GM23338 (cell line): Measurements from ENCODE around the gene CORO1C. TPM values are rescaled to one million over a fixed set of nuclear protein-coding genes. Genes with fewer than 3 reads are reported as not detected.
A peak's percentile ranks its signal among the peaks of the same experiment; 100 is the strongest.

Experiments used
- ATAC-seq: fragments of 200-7000 bp; cut with Tn5 transposase; 3 replicates; pipeline ENCODE4 v1.9.1; 2020
- DNase-seq: peaks from one replicate; pipeline ENCODE4 v3.0.0-alpha.2; 2015; ENCODE audit warnings: low spot score
- H2AFZ ChIP-seq: fragments of 200-600 bp; sonication (generic); 2 replicates; pipeline ENCODE4 v1.8.0; 2016; ENCODE audit warnings: antibody characterized with exemption, mild to moderate bottlenecking, moderate library complexity
- H3F3A ChIP-seq: fragments of 200-600 bp; sonication (generic); replicated peaks from 2 replicates; pipeline ENCODE4 v1.8.0; 2017; ENCODE audit warnings: antibody characterized with exemption, mixed run types, low read depth
- H3K27ac ChIP-seq: fragments of 200-600 bp; sonication (generic); 2 replicates; pipeline ENCODE4 v1.6.1; 2016; ENCODE audit warnings: low read depth
- H3K27me3 ChIP-seq: fragments of 200-600 bp; sonication (generic); 2 replicates; pipeline ENCODE4 v1.8.0; 2016; ENCODE audit warnings: mild to moderate bottlenecking, mixed run types, moderate library complexity; ENCODE audit not compliant: insufficient read depth
- H3K36me3 ChIP-seq: fragments of 200-600 bp; sonication (generic); 2 replicates; pipeline ENCODE4 v1.8.0; 2016; ENCODE audit warnings: mild to moderate bottlenecking; ENCODE audit not compliant: insufficient read depth
- H3K4me1 ChIP-seq: fragments of 200-600 bp; sonication (generic); 2 replicates; pipeline ENCODE4 v1.8.0; 2016; ENCODE audit warnings: mild to moderate bottlenecking, moderate library complexity; ENCODE audit not compliant: insufficient read depth
- H3K4me2 ChIP-seq: fragments of 200-600 bp; sonication (generic); 2 replicates; pipeline ENCODE4 v1.7.1; 2017; ENCODE audit warnings: mixed run types
- H3K4me3 ChIP-seq: fragments of 200-600 bp; sonication (generic); 2 replicates; pipeline ENCODE4 v1.6.1; 2016; ENCODE audit warnings: mixed run types
- H3K79me2 ChIP-seq: fragments of 200-600 bp; sonication (generic); replicated peaks from 2 replicates; pipeline ENCODE4 v1.8.0; 2017; ENCODE audit warnings: mild to moderate bottlenecking; ENCODE audit not compliant: insufficient read depth
- H3K9me2 ChIP-seq: fragments of 200-600 bp; sonication (generic); 2 replicates; pipeline ENCODE4 v1.8.0; 2017; ENCODE audit not compliant: insufficient read depth
- H4K20me1 ChIP-seq: fragments of 200-600 bp; sonication (generic); replicated peaks from 2 replicates; pipeline ENCODE4 v1.8.0; 2017; ENCODE audit warnings: mild to moderate bottlenecking; ENCODE audit not compliant: insufficient read depth
- H3K27ac Mint-ChIP-seq: 2 replicates; pipeline ENCODE4 v1.8.0; 2020; ENCODE audit warnings: inconsistent platforms, mild to moderate bottlenecking, moderate library complexity, mixed read lengths
- H3K27me3 Mint-ChIP-seq: 3 replicates; pipeline ENCODE4 v1.8.0; 2022; ENCODE audit warnings: low read depth, mild to moderate bottlenecking, moderate library complexity, mixed read lengths, inconsistent platforms; ENCODE audit not compliant: insufficient read depth, poor library complexity
- H3K36me3 Mint-ChIP-seq: 3 replicates; pipeline ENCODE4 v1.8.0; 2021; ENCODE audit warnings: low read depth, mild to moderate bottlenecking, inconsistent platforms, moderate library complexity, mixed read lengths
- H3K4me1 Mint-ChIP-seq: 3 replicates; pipeline ENCODE4 v1.8.0; 2020; ENCODE audit warnings: mild to moderate bottlenecking, inconsistent platforms, mixed read lengths
- H3K4me3 Mint-ChIP-seq: 3 replicates; pipeline ENCODE4 v1.8.0; 2021; ENCODE audit warnings: moderate library complexity, mild to moderate bottlenecking, inconsistent platforms, mixed read lengths
- H3K9me3 Mint-ChIP-seq: 3 replicates; pipeline ENCODE4 v1.8.0; 2020; ENCODE audit warnings: moderate library complexity, mild to moderate bottlenecking, inconsistent platforms, mixed read lengths
- CREB1 ChIP-seq: fragments of 250-450 bp; sonication (Bioruptor Pico); IDR thresholded peaks from 2 replicates; pipeline ENCODE4 v1.5.0; 2020; ENCODE audit warnings: low read depth, mild to moderate bottlenecking, moderate library complexity
- CTCF ChIP-seq, 2 experiments: fragments of 200-600 bp in 1 of 2; sonication (generic) in 1 of 2; conservative IDR thresholded peaks; 2 replicates each; pipeline versions ENCODE4 v1.5.1 to v1.6.1; 2016 to 2017; ENCODE audit warnings: antibody characterized with exemption in 2 of 2, low read depth in 2 of 2, mild to moderate bottlenecking in 2 of 2, moderate library complexity in 1 of 2
- EZH2 ChIP-seq: fragments of 200-600 bp; sonication (generic); IDR thresholded peaks from one replicate; pipeline ENCODE4 v1.8.0; 2017; ENCODE audit warnings: antibody characterized with exemption, mild to moderate bottlenecking, low read depth; ENCODE audit not compliant: unreplicated experiment
- EZH2phosphoT487 ChIP-seq: fragments of 200-600 bp; sonication (generic); IDR thresholded peaks from one replicate; pipeline ENCODE4 v1.8.1; 2018; ENCODE audit warnings: antibody characterized with exemption; ENCODE audit not compliant: unreplicated experiment
- JUNB ChIP-seq: IDR thresholded peaks from one replicate; pipeline ENCODE4 v1.6.1; 2016; ENCODE audit warnings: antibody characterized with exemption; ENCODE audit not compliant: unreplicated experiment
- NANOG ChIP-seq: IDR thresholded peaks from 2 replicates; pipeline ENCODE4 v1.6.1; 2016; ENCODE audit warnings: antibody characterized with exemption, borderline replicate concordance
- POLR2AphosphoS5 ChIP-seq: IDR thresholded peaks from 2 replicates; pipeline ENCODE4 v1.6.1; 2016; ENCODE audit warnings: antibody characterized with exemption, low read depth
- STAT1 ChIP-seq: IDR thresholded peaks from one replicate; pipeline ENCODE4 v1.6.1; 2016; ENCODE audit warnings: antibody characterized with exemption; ENCODE audit not compliant: unreplicated experiment
- ZNF114 ChIP-seq: fragments of 250-450 bp; sonication (Bioruptor Pico); IDR thresholded peaks from 2 replicates; pipeline ENCODE4 v1.5.0; 2020; ENCODE audit warnings: mild to moderate bottlenecking, moderate library complexity
- ZNF331 ChIP-seq: fragments of 250-450 bp; sonication (Bioruptor Pico); IDR thresholded peaks from 2 replicates; pipeline ENCODE4 v1.5.0; 2020; ENCODE audit warnings: low read depth, mild to moderate bottlenecking, moderate library complexity
- ZNF462 ChIP-seq: fragments of 250-450 bp; sonication (Bioruptor Pico); IDR thresholded peaks from 2 replicates; pipeline ENCODE4 v1.5.0; 2020; ENCODE audit warnings: mild to moderate bottlenecking, moderate library complexity
- polyA plus RNA-seq: library from polyadenylated mRNA; unstranded; fragments of >200 nt; fragmentation: Nextera tagmentation; extraction: Ambion mirVana; gene quantifications from 2 replicates; pipeline ENCODE4 v1.2.1, GENCODE V29; 2016
- total RNA-seq: library from RNA; depleted of rRNA; stranded (reverse); fragments of >200 nt; shearing (Covaris generic); gene quantifications from 2 replicates; pipeline ENCODE4 v1.2.3, GENCODE V29; 2014
- TF ChIP-seq, protein P1 (sequence below): IDR thresholded peaks from one replicate; pipeline ENCODE4 v1.6.1; 2018; ENCODE audit warnings: antibody characterized with exemption; ENCODE audit not compliant: unreplicated experiment
- TF ChIP-seq, protein P2 (sequence below): IDR thresholded peaks from 2 replicates; pipeline ENCODE4 v1.6.1; 2016; ENCODE audit warnings: antibody characterized with exemption

Gene CORO1C
- total and polyA plus RNA-seq, 2 experiments from 2014 or later = 59.2 to 89.5 TPM

- H3K4me1 ChIP-seq = no peaks in the 10 kb centered on the region; the same call in 1 of the 2 replicates
- no peaks in the 10 kb centered on the region for H3K9me3 Mint-ChIP-seq
- no peak overlapping the region for H3K4me3 ChIP-seq
- no peak for TF ChIP-seq EZH2
- TF ChIP-seq ZNF114 (CRISPR knock-in tag) = no peak
- no peak for TF ChIP-seq JUNB
- no peak for TF ChIP-seq EZH2phosphoT487
- no peak for TF ChIP-seq STAT1
- TF ChIP-seq CTCF (conservative IDR thresholded peaks at IDR 0.05; ENCODE audit: low read depth in 2 of 2) = no peak
- TF ChIP-seq NANOG = no peak
- TF ChIP-seq CREB1 (CRISPR knock-in tag) = no peak
- TF ChIP-seq POLR2AphosphoS5 = no peak
- no peak for TF ChIP-seq ZNF462 (CRISPR knock-in tag)
- TF ChIP-seq, protein P1, sequence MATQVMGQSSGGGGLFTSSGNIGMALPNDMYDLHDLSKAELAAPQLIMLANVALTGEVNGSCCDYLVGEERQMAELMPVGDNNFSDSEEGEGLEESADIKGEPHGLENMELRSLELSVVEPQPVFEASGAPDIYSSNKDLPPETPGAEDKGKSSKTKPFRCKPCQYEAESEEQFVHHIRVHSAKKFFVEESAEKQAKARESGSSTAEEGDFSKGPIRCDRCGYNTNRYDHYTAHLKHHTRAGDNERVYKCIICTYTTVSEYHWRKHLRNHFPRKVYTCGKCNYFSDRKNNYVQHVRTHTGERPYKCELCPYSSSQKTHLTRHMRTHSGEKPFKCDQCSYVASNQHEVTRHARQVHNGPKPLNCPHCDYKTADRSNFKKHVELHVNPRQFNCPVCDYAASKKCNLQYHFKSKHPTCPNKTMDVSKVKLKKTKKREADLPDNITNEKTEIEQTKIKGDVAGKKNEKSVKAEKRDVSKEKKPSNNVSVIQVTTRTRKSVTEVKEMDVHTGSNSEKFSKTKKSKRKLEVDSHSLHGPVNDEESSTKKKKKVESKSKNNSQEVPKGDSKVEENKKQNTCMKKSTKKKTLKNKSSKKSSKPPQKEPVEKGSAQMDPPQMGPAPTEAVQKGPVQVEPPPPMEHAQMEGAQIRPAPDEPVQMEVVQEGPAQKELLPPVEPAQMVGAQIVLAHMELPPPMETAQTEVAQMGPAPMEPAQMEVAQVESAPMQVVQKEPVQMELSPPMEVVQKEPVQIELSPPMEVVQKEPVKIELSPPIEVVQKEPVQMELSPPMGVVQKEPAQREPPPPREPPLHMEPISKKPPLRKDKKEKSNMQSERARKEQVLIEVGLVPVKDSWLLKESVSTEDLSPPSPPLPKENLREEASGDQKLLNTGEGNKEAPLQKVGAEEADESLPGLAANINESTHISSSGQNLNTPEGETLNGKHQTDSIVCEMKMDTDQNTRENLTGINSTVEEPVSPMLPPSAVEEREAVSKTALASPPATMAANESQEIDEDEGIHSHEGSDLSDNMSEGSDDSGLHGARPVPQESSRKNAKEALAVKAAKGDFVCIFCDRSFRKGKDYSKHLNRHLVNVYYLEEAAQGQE = no peak
- TF ChIP-seq ZNF331 (CRISPR knock-in tag) = no peak
- TF ChIP-seq, protein P2, sequence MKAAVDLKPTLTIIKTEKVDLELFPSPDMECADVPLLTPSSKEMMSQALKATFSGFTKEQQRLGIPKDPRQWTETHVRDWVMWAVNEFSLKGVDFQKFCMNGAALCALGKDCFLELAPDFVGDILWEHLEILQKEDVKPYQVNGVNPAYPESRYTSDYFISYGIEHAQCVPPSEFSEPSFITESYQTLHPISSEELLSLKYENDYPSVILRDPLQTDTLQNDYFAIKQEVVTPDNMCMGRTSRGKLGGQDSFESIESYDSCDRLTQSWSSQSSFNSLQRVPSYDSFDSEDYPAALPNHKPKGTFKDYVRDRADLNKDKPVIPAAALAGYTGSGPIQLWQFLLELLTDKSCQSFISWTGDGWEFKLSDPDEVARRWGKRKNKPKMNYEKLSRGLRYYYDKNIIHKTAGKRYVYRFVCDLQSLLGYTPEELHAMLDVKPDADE = no peak
- no peak overlapping the region for H3K4me2 ChIP-seq
- peaks cover 31% of the 10 kb centered on the region for H3K4me1 Mint-ChIP-seq
- no peak overlapping the region for H2AFZ ChIP-seq
- no peak for ATAC-seq
- H3K36me3 Mint-ChIP-seq = peaks cover 3% of the 10 kb centered on the region; the same call in 1 of the 3 replicates
- peaks cover 8% of the 10 kb centered on the region; the same call in 1 of the 2 replicates for H3K79me2 ChIP-seq
- H4K20me1 ChIP-seq = peaks cover 6% of the 10 kb centered on the region
- peak overlapping the region; percentile 25; the same call in 1 of the 2 replicates for H3K27ac Mint-ChIP-seq
- H3K36me3 ChIP-seq = no peaks in the 10 kb centered on the region
- H3K27me3 Mint-ChIP-seq = peaks cover 5% of the 10 kb centered on the region
- no peak for DNase-seq
- no peaks in the 10 kb centered on the region for H3K9me2 ChIP-seq
- H3K4me3 Mint-ChIP-seq = no peak overlapping the region
- no peak overlapping the region for H3K27ac ChIP-seq
- no peaks in the 10 kb centered on the region for H3F3A ChIP-seq
- H3K27me3 ChIP-seq = no peaks in the 10 kb centered on the region
Measured at GRCh38 chr12:108666401-108666881, 64.9 kb downstream of the CORO1C start.
